ENCODE measurements around the gene BOD1L1.

The BOD1L1 gene

DNA sequence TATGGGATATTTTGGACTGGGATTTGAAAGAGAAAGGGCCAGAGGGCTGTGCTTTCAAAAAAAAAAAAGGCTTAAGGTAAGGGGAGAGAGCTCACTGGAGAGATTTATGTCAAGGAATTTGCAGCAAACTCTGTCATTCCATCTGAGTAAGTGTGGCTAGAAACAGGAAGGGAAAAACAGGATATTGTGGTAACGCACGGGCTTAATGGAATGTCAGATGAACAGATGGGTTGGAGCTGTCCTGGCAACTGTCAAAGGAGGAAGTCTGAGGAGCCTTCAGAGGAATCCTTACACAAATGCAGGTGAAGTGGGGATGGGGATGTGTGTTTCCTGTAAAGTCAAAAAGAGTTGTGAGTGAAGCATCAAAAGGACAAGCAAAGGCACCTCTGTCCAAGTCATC, 68.1 kb downstream of the BOD1L1 start:
- CTCF ChIA-PET: interaction anchor here (0.6 to 0.7 kb wide), 2 partner anchors 9 to 1065 kb away, joined by 3 to 4 read pairs; no protein-coding TSS in a partner anchor
- TF ChIP-seq ARNT (IDR thresholded peaks at IDR 0.05): no peak
- TF ChIP-seq PKNOX1 (IDR thresholded peaks at IDR 0.05): no peak
- no peak for TF ChIP-seq SUZ12 (IDR thresholded peaks at IDR 0.05)
- TF ChIP-seq FOXM1 (IDR thresholded peaks at IDR 0.05; ENCODE audit: borderline replicate concordance): no peak
- TF ChIP-seq ZNF384 (IDR thresholded peaks at IDR 0.05): no peak
- no peak for TF ChIP-seq TARDBP (IDR thresholded peaks at IDR 0.05)
- TF ChIP-seq SP1 (IDR thresholded peaks at IDR 0.05): no peak
- TF ChIP-seq ELF4 (IDR thresholded peaks at IDR 0.05): no peak
- no peak for TF ChIP-seq FOXK2 (IDR thresholded peaks at IDR 0.05)
- TF ChIP-seq CTBP1 (IDR thresholded peaks at IDR 0.05; ENCODE audit: borderline replicate concordance): no peak
- no peak for TF ChIP-seq LEF1 (IDR thresholded peaks at IDR 0.05; ENCODE audit: borderline replicate concordance)
- POLR2A ChIA-PET: no interaction called here
- no peak for DNase-seq (ENCODE audit: extremely low spot score)

DNA sequence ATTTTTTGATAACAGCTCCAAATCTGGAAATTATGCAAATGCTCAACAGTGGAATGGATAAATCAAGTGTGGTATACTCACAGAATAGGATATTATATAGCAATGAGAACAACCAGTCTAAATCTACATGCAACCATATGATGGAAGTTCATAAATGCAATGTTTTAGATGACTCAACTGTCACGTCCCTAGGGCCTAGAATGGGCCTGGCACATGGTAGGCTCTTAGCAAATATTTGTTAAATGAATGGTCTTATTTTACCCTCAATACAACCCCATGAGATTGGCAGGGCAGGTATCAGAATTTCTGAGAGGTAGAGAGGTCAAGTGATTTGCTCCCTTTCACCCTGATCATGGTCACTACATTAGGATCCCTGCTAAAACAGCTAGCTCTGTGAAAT, 68.6 kb downstream of the BOD1L1 start:
- CTCF ChIA-PET: interaction anchor here (0.7 kb wide), 1 partner anchor 8 kb away, joined by 4 read pairs; no protein-coding TSS in a partner anchor
- no peak for DNase-seq (ENCODE audit: extremely low spot score)
- TF ChIP-seq HDGF (IDR thresholded peaks at IDR 0.05; ENCODE audit: borderline replicate concordance) (no peak), TARDBP (IDR thresholded peaks at IDR 0.05) (no peak), ARNT (IDR thresholded peaks at IDR 0.05) (no peak), FOXA1 (IDR thresholded peaks at IDR 0.05) (no peak), PKNOX1 (IDR thresholded peaks at IDR 0.05) (no peak)
- POLR2A ChIA-PET: no interaction called here

GRCh38 chr4:13555325-13555724, 72.2 kb downstream of the BOD1L1 start:
- TF ChIP-seq SP1 (IDR thresholded peaks at IDR 0.05) (no peak), BHLHE40 (IDR thresholded peaks at IDR 0.05; ENCODE audit: borderline replicate concordance) (no peak), TARDBP (IDR thresholded peaks at IDR 0.05) (no peak), CTBP1 (IDR thresholded peaks at IDR 0.05; ENCODE audit: borderline replicate concordance) (no peak), PKNOX1 (IDR thresholded peaks at IDR 0.05) (no peak), ZNF384 (IDR thresholded peaks at IDR 0.05) (no peak), FOXA1 (IDR thresholded peaks at IDR 0.05) (no peak), NFRKB (IDR thresholded peaks at IDR 0.05) (no peak), SUZ12 (IDR thresholded peaks at IDR 0.05) (no peak), HDGF (IDR thresholded peaks at IDR 0.05; ENCODE audit: borderline replicate concordance) (no peak), LEF1 (IDR thresholded peaks at IDR 0.05; ENCODE audit: borderline replicate concordance) (no peak), L3MBTL2 (conservative IDR thresholded peaks at IDR 0.05) (no peak), FOXM1 (IDR thresholded peaks at IDR 0.05; ENCODE audit: borderline replicate concordance) (no peak), ARNT (IDR thresholded peaks at IDR 0.05) (no peak)
- ChIA-PET CTCF (no interaction called here), POLR2A (no interaction called here)
- no peak for DNase-seq (ENCODE audit: extremely low spot score)

- TF ChIP-seq FOXK2 (IDR thresholded peaks at IDR 0.05) (no peak), L3MBTL2 (conservative IDR thresholded peaks at IDR 0.05) (no peak), BHLHE40 (IDR thresholded peaks at IDR 0.05; ENCODE audit: borderline replicate concordance) (no peak), CTBP1 (IDR thresholded peaks at IDR 0.05; ENCODE audit: borderline replicate concordance) (no peak), FOXA1 (IDR thresholded peaks at IDR 0.05) (no peak), FOXM1 (IDR thresholded peaks at IDR 0.05; ENCODE audit: borderline replicate concordance) (no peak), NFRKB (IDR thresholded peaks at IDR 0.05) (no peak), LEF1 (IDR thresholded peaks at IDR 0.05; ENCODE audit: borderline replicate concordance) (no peak), ZNF384 (IDR thresholded peaks at IDR 0.05) (no peak), ARNT (IDR thresholded peaks at IDR 0.05) (no peak), TARDBP (IDR thresholded peaks at IDR 0.05) (no peak), ELF4 (IDR thresholded peaks at IDR 0.05) (no peak)
Observed at GRCh38 chr4:13553081-13553480, 74.4 kb downstream of the BOD1L1 start.

GRCh38 chr4:13548984-13549546, 78.5 kb downstream of the BOD1L1 start:
- peak; percentile 86 for DNase-seq (ENCODE audit: extremely low spot score)
- ChIA-PET POLR2A (interaction anchor here (0.6 kb wide), 1 partner anchor 17 kb away, joined by 3 read pairs; no protein-coding TSS in a partner anchor), CTCF (interaction anchor here (0.5 to 0.6 kb wide), 2 partner anchors 191 to 697 kb away, joined by 3 to 4 read pairs; no protein-coding TSS in a partner anchor)
- TF ChIP-seq ARNT (IDR thresholded peaks at IDR 0.05): no peak
- TF ChIP-seq SP1 (IDR thresholded peaks at IDR 0.05): no peak
- TF ChIP-seq HDGF (IDR thresholded peaks at IDR 0.05; ENCODE audit: borderline replicate concordance): no peak
- TF ChIP-seq NFRKB (IDR thresholded peaks at IDR 0.05): no peak
- TF ChIP-seq L3MBTL2 (conservative IDR thresholded peaks at IDR 0.05): no peak
- TF ChIP-seq PKNOX1 (IDR thresholded peaks at IDR 0.05): no peak
- TF ChIP-seq FOXM1 (IDR thresholded peaks at IDR 0.05; ENCODE audit: borderline replicate concordance): no peak
- TF ChIP-seq FOXK2 (IDR thresholded peaks at IDR 0.05): no peak
- TF ChIP-seq CTBP1 (IDR thresholded peaks at IDR 0.05; ENCODE audit: borderline replicate concordance): no peak
- TF ChIP-seq ELF4 (IDR thresholded peaks at IDR 0.05): no peak

More at GRCh38 chr4:13553081-13553480, 74.4 kb downstream of the BOD1L1 start:
- ChIA-PET CTCF (interaction anchor here (0.6 to 0.7 kb wide), 2 partner anchors 96 to 824 kb away, joined by 3 read pairs; no protein-coding TSS in a partner anchor), POLR2A (no interaction called here)
- DNase-seq (ENCODE audit: extremely low spot score): no peak

All from HEK293T (cell line).